Endothelial cell (in vitro differentiated cells): Measurements from ENCODE around the gene PTPN5. TPM values are rescaled to one million over a fixed set of nuclear protein-coding genes. Genes with fewer than 3 reads are reported as not detected.

Source experiments
- DNase-seq: peaks from one replicate; pipeline ENCODE4 v3.0.0; 2021; ENCODE audit warnings: low spot score
- H3K27ac Mint-ChIP-seq: one replicate; pipeline ENCODE4 v1.8.0; 2021; ENCODE audit warnings: mixed read lengths, inconsistent platforms; ENCODE audit not compliant: unreplicated experiment
- H3K27me3 Mint-ChIP-seq: one replicate; pipeline ENCODE4 v1.8.0; 2021; ENCODE audit warnings: mild to moderate bottlenecking, moderate library complexity, mixed read lengths, inconsistent platforms; ENCODE audit not compliant: unreplicated experiment
- H3K36me3 Mint-ChIP-seq: one replicate; pipeline ENCODE4 v1.8.0; 2021; ENCODE audit warnings: mild to moderate bottlenecking, low read depth, mixed read lengths, inconsistent platforms; ENCODE audit not compliant: unreplicated experiment
- H3K4me1 Mint-ChIP-seq: one replicate; pipeline ENCODE4 v1.8.0; 2021; ENCODE audit warnings: mild to moderate bottlenecking, mixed read lengths, inconsistent platforms; ENCODE audit not compliant: unreplicated experiment
- H3K4me3 Mint-ChIP-seq: one replicate; pipeline ENCODE4 v1.8.0; 2021; ENCODE audit warnings: mild to moderate bottlenecking, mixed read lengths, inconsistent platforms; ENCODE audit not compliant: unreplicated experiment
- H3K9me3 Mint-ChIP-seq: one replicate; pipeline ENCODE4 v1.8.0; 2021; ENCODE audit warnings: mixed read lengths, inconsistent platforms; ENCODE audit not compliant: unreplicated experiment
- CTCF ChIP-seq: fragments of 200-600 bp; sonication (generic); IDR thresholded peaks from one replicate; pipeline ENCODE4 v1.5.0; 2021; ENCODE audit warnings: antibody characterized with exemption; ENCODE audit not compliant: unreplicated experiment
- total RNA-seq: library from RNA; stranded (reverse); fragmentation: NEBNext Ultra II Directional; extraction: Animal tissue kit (Norgen Biotek cat#: 25700); gene quantifications from one replicate; pipeline ENCODE4 v1.2.1, GENCODE V29; 2021; ENCODE audit not compliant: unreplicated experiment

PTPN5 gene
- total RNA-seq, 1 donor from 2014 or later: 16.4 TPM

GRCh38 chr11:18802381-18803257 lies 11.0 kb upstream of the PTPN5 start:
- Mint-ChIP-seq H3K4me1 (peaks cover 6% of the 10 kb centered on the region), H3K27me3 (peaks cover 2% of the 10 kb centered on the region), H3K36me3 (no peaks in the 10 kb centered on the region), H3K4me3 (no peak overlapping the region), H3K27ac (no peak overlapping the region), H3K9me3 (no peaks in the 10 kb centered on the region)
- TF ChIP-seq CTCF: peak; percentile 70
- DNase-seq: peak; percentile 62

- H3K27me3 Mint-ChIP-seq: peaks cover 2% of the 10 kb centered on the region
- H3K36me3 Mint-ChIP-seq: no peaks in the 10 kb centered on the region
- H3K4me1 Mint-ChIP-seq: peaks cover 6% of the 10 kb centered on the region
- DNase-seq: no peak
- TF ChIP-seq CTCF: no peak
- H3K27ac Mint-ChIP-seq: no peak overlapping the region
- H3K4me3 Mint-ChIP-seq: no peak overlapping the region
- no peaks in the 10 kb centered on the region for H3K9me3 Mint-ChIP-seq
Measured at GRCh38 chr11:18798799-18799469, 7.3 kb upstream of the PTPN5 start.

- Mint-ChIP-seq H3K9me3 (no peaks in the 10 kb centered on the region), H3K4me3 (no peak overlapping the region), H3K4me1 (peaks cover 12% of the 10 kb centered on the region), H3K36me3 (no peaks in the 10 kb centered on the region), H3K27ac (no peak overlapping the region), H3K27me3 (peaks cover 2% of the 10 kb centered on the region)
- no peak for TF ChIP-seq CTCF
- DNase-seq: no peak
Measured at GRCh38 chr11:18794956-18795355, 3.4 kb upstream of the PTPN5 start.

GRCh38 chr11:18792827-18793226 lies 1.2 kb upstream of the PTPN5 start:
- Mint-ChIP-seq H3K27ac (no peak overlapping the region), H3K36me3 (no peaks in the 10 kb centered on the region), H3K9me3 (no peaks in the 10 kb centered on the region), H3K4me3 (peak overlapping the region; percentile 90), H3K4me1 (peaks cover 12% of the 10 kb centered on the region), H3K27me3 (peaks cover 2% of the 10 kb centered on the region)
- no peak for TF ChIP-seq CTCF
- no peak for DNase-seq
